ENCODE results near the gene SHROOM2.

Gene SHROOM2

GRCh38 chrX:9862953-9863352 is 76.7 kb downstream of the SHROOM2 start:
- no peak for DNase-seq (ENCODE audit: low read depth in 1 of 2, low spot score in 1 of 2)

- no peak for DNase-seq (ENCODE audit: low read depth in 1 of 2, low spot score in 1 of 2)
Measured at GRCh38 chrX:9864011-9864410, 77.8 kb downstream of the SHROOM2 start.

GRCh38 chrX:9865804-9866472 is 79.7 kb downstream of the SHROOM2 start:
- DNase-seq (ENCODE audit: low read depth in 1 of 2, low spot score in 1 of 2) = no peak

GRCh38 chrX:9866633-9867032 is 80.4 kb downstream of the SHROOM2 start:
- DNase-seq (ENCODE audit: low read depth in 1 of 2, low spot score in 1 of 2) = no peak

- no peak for DNase-seq (ENCODE audit: low read depth in 1 of 2, low spot score in 1 of 2)
Measured at GRCh38 chrX:9867226-9867625, 81.0 kb downstream of the SHROOM2 start.

GRCh38 chrX:9867753-9868152 is 81.5 kb downstream of the SHROOM2 start:
- no peak for DNase-seq (ENCODE audit: low read depth in 1 of 2, low spot score in 1 of 2)

GRCh38 chrX:9871701-9872268 is 85.6 kb downstream of the SHROOM2 start:
- no peak for DNase-seq (ENCODE audit: low read depth in 1 of 2, low spot score in 1 of 2)

GRCh38 chrX:9873360-9873759 is 87.1 kb downstream of the SHROOM2 start:
- DNase-seq (ENCODE audit: low read depth in 1 of 2, low spot score in 1 of 2) = no peak

- DNase-seq (ENCODE audit: low read depth in 1 of 2, low spot score in 1 of 2) = no peak
Measured at GRCh38 chrX:9873952-9874351, 87.7 kb downstream of the SHROOM2 start.

- no peak for DNase-seq (ENCODE audit: low read depth in 1 of 2, low spot score in 1 of 2)
Measured at GRCh38 chrX:9874483-9874882, 88.3 kb downstream of the SHROOM2 start.

GRCh38 chrX:9875801-9876200 is 89.6 kb downstream of the SHROOM2 start:
- no peak for DNase-seq (ENCODE audit: low read depth in 1 of 2, low spot score in 1 of 2)

- DNase-seq (ENCODE audit: low read depth in 1 of 2, low spot score in 1 of 2) = no peak
Measured at GRCh38 chrX:9876201-9876600, 90.0 kb downstream of the SHROOM2 start.

- DNase-seq (ENCODE audit: low read depth in 1 of 2, low spot score in 1 of 2) = no peak
Measured at GRCh38 chrX:9878146-9878820, 92.1 kb downstream of the SHROOM2 start.

GRCh38 chrX:9880237-9880636 is 94.0 kb downstream of the SHROOM2 start:
- no peak for DNase-seq (ENCODE audit: low read depth in 1 of 2, low spot score in 1 of 2)

GRCh38 chrX:9880870-9881269 is 94.6 kb downstream of the SHROOM2 start:
- no peak for DNase-seq (ENCODE audit: low read depth in 1 of 2, low spot score in 1 of 2)

- DNase-seq (ENCODE audit: low read depth in 1 of 2, low spot score in 1 of 2) = no peak
Measured at GRCh38 chrX:9882669-9883446, 96.6 kb downstream of the SHROOM2 start.

- DNase-seq (ENCODE audit: low read depth in 1 of 2, low spot score in 1 of 2) = no peak
Measured at GRCh38 chrX:9884031-9884779, 98.0 kb downstream of the SHROOM2 start.

- no peak for DNase-seq (ENCODE audit: low read depth in 1 of 2, low spot score in 1 of 2)
Measured at GRCh38 chrX:9885150-9885549, 98.9 kb downstream of the SHROOM2 start.

GRCh38 chrX:9887659-9888297 is 101.5 kb downstream of the SHROOM2 start:
- DNase-seq (ENCODE audit: low read depth in 1 of 2, low spot score in 1 of 2) = no peak

GRCh38 chrX:9888953-9889470 is 102.8 kb downstream of the SHROOM2 start:
- no peak for DNase-seq (ENCODE audit: low read depth in 1 of 2, low spot score in 1 of 2)

Measured in activated T-helper 1 cell treated with anti-CD3 and anti-CD28 coated beads, Interleukin-2, amount 50 U/mL, for 16 hours (primary cell).